ENCODE results near the gene STON2.
A peak's percentile ranks its signal among the peaks of the same experiment; 100 is the strongest.

The STON2 gene

DNA sequence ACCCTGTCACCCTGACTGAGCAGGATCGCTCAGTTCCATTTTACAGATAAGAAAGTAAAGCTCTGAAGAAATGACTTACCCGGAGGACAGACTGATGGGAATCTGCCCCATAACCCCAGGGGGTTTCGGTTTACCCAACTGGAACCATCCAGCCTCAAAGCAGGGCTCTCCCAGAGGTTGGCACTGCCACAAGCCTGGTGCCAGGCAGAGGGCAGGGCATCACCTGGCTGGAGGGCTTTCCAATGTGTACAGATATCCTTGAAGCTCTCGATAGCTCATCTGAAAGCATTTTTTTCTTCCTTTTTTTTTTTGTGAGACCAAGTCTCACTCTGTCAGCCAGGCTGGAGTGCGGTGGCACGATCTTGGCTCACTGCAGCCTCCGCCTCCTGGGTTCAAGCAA lies 33.2 kb downstream of the STON2 start:
- no peak overlapping the region for H3K4me3 Mint-ChIP-seq
- H3K36me3 Mint-ChIP-seq, result no peaks in the 10 kb centered on the region
- peak; percentile 11 for ATAC-seq
- no peaks in the 10 kb centered on the region for H3K9me3 Mint-ChIP-seq
- DNase-seq (ENCODE audit: low spot score in 2 of 2), result no peak
- no peaks in the 10 kb centered on the region for H3K4me1 Mint-ChIP-seq
- no peak overlapping the region for H3K27ac Mint-ChIP-seq

DNA sequence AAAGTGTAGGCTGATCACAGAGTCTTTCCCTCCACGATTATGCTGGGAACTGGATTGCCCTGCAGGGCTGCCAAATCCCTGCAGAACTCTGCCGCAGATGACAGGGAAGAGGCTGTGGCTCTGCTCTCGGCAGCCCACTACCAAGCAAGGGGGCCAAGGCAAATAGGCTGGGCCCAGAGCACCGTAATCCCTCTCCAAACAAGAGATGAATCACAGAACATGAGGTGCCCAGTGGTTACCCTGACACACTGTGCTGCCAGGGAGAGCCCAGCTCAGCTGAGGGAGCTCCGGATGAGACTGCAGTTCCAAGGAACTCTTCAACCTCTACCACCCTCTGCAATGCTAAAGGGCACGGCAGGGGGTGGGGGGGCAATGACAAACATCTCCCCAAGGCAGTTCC lies 33.9 kb downstream of the STON2 start:
- Mint-ChIP-seq H3K9me3 (no peaks in the 10 kb centered on the region), H3K36me3 (no peaks in the 10 kb centered on the region), H3K27ac (no peak overlapping the region), H3K4me1 (no peaks in the 10 kb centered on the region), H3K4me3 (no peak overlapping the region)
- ATAC-seq (peak; percentile 41), DNase-seq (ENCODE audit: low spot score in 2 of 2) (no peak)

DNA sequence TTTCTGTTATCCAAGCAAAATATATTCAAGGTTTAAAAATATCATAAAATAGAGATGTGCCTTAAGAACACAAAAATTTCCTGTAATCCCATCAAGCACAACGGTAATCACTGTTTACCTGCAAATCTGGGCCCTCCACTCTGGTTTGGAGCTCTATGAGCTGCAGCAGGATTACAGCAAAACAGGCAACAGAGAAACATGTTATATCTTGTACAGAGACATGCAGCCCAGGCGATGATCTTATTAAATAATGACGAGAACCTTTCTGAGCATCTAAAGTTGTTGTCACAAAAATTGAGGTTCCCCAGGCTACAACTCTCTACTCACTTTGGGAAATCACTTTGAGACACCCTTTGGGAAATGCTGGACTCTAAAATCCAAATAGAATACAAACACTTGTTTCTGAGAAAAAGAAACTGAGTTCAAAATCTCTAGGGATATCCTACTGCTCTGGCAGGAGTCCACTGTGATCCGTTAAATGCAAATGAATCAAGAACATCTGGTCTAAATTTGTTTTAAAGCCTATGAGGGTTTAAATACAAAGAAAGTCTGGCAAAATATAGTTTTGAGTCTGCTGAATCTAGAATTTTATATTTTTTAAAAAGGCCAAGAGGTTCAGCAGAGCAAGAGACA lies 36.3 kb downstream of the STON2 start:
- DNase-seq (ENCODE audit: low spot score in 2 of 2), result no peak

DNA sequence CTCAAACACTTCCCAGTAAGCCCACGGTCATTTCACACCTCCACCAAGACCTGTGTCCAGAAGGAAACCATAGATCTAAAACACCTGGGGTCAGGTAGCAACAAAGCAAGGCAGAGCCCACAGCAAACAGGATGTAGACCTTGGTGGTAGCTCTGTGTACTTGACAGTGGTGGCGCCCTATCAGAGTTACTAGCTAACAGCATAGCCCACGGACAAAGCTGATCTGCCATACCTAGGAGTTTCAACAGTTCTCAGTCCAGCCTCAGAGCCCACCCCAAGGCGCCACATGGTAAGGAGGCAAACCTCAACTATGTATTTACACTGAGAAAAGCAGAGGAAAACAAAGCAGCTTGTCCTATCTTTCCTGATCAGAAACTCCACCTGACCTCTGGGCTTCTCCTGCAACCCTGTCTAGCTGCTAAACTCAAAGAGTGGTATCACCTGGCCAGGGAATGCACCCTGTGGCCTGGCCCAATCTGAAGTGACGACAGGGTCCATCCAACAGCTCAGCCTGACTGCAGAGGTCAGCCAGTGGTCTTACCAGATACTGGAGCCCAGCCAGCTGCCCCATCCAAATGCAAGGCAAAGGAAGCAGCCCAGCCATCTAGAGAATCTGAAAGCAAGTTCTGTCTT lies 46.3 kb downstream of the STON2 start:
- DNase-seq (ENCODE audit: low spot score in 2 of 2) (no peak), ATAC-seq (no peak)
- no peak overlapping the region for H3K27ac Mint-ChIP-seq
- no peaks in the 10 kb centered on the region for H3K36me3 Mint-ChIP-seq
- H3K4me3 Mint-ChIP-seq, result no peak overlapping the region
- H3K9me3 Mint-ChIP-seq, result no peaks in the 10 kb centered on the region
- H3K4me1 Mint-ChIP-seq, result no peaks in the 10 kb centered on the region

More for the DNA sequence above, 36.3 kb downstream of the STON2 start:
- H3K4me1 Mint-ChIP-seq, result no peaks in the 10 kb centered on the region
- no peaks in the 10 kb centered on the region for H3K9me3 Mint-ChIP-seq
- H3K4me3 Mint-ChIP-seq, result no peak overlapping the region
- no peak overlapping the region for H3K27ac Mint-ChIP-seq
- no peak for ATAC-seq
- no peaks in the 10 kb centered on the region for H3K36me3 Mint-ChIP-seq

DNA sequence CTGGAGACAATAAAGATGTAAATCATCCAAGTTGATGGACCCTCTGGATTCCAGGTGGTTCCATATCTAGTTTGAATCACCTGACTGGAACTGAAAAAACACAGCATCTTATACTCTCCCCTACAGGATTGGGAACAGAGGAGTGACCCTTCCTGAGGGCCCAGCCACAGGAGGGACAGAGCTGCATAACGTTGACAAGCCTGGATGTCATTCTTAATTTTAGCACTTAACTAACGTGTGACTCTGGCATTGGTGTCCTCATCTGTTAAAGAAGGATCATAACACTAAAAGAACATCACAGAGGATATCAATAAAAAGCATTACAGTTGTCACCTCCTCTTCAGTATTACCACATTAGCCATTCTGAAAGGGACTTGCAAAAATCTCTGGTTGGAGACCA lies 47.7 kb downstream of the STON2 start:
- no peak for ATAC-seq

DNA sequence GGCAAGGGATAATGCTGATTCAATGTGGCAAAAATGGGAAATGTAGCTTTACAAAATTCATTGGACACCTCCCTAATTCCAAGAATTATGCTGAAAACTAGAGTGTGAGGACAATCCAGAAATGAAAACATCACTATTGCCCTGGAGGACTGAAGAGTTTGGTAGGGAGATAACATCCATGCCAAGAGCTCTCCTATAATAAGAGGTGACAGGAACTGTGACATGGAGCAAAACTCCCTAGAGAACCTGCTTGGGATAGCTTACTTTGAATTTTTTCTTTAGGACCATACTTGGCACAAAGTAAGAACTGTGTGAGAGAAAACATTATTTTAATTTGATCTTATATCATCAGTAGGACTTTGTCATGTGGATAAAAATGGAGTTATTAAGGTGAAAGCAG lies 48.9 kb downstream of the STON2 start:
- ATAC-seq, result no peak
- Mint-ChIP-seq H3K36me3 (no peaks in the 10 kb centered on the region), H3K4me1 (no peaks in the 10 kb centered on the region), H3K27ac (no peak overlapping the region), H3K9me3 (no peaks in the 10 kb centered on the region), H3K4me3 (no peak overlapping the region)
- no peak for DNase-seq (ENCODE audit: low spot score in 2 of 2)

More for the DNA sequence above, 47.7 kb downstream of the STON2 start:
- H3K4me1 Mint-ChIP-seq, result no peaks in the 10 kb centered on the region
- no peaks in the 10 kb centered on the region for H3K36me3 Mint-ChIP-seq
- H3K9me3 Mint-ChIP-seq, result no peaks in the 10 kb centered on the region
- no peak for DNase-seq (ENCODE audit: low spot score in 2 of 2)
- H3K4me3 Mint-ChIP-seq, result no peak overlapping the region
- H3K27ac Mint-ChIP-seq, result no peak overlapping the region

DNA sequence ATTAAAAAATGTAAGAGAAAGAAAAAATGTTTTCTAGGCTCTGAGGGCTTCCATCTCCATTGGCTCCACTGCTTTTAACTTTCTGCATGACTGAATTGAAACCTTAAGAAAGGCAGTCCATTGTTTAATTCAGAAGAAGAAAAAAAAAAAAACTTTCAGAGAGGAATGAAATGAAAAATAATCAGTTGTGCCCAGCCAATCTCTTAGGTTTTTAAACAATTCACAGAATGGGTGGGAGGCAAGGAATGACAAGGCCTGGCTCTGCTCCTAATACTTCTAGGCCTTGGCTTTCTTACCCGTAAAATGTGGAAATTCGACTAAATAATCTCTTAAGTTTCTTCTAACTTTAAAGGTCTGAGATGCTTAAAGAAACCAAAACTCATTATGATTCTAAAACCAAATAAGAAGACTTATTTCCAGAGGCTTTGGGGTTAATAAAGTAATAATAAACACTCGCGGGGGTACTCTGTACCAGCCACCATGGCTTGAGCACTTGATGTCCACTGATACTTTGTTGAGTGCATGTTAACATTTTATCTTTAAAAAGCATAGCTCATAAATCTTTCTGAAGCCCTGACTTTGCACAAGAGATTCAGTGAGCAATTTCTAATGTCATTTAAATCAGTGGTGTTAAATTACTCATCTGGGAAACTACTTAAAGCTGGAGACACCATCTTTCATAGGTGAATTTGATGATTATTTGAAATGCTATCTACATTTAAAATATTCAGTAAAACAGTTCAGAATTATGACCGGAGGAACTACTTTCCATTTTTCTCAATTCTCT lies 49.6 kb downstream of the STON2 start:
- no peaks in the 10 kb centered on the region for H3K36me3 Mint-ChIP-seq
- no peaks in the 10 kb centered on the region for H3K9me3 Mint-ChIP-seq
- H3K4me1 Mint-ChIP-seq, result no peaks in the 10 kb centered on the region
- no peak for DNase-seq (ENCODE audit: low spot score in 2 of 2)
- no peak for ATAC-seq
- H3K27ac Mint-ChIP-seq, result no peak overlapping the region
- H3K4me3 Mint-ChIP-seq, result no peak overlapping the region

DNA sequence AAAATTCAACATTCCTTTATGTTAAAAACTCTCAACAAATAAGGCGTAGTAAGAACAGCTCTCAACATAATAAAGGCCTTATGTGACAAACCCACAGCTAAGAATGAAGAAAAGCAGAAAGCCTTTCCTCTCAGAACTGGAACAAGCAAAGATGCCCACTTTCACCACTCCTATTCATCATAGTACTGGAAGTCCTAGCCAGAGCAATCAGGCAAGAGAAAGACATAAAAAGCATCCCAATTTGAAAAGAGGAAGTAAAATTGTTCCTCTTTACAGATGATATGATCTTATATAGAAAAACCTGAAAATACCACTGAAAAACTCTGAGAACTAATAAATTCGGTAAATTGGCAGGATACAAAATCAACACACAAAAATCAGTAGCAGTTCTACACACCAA lies 52.1 kb downstream of the STON2 start:
- no peaks in the 10 kb centered on the region for H3K9me3 Mint-ChIP-seq
- ATAC-seq, result no peak
- H3K36me3 Mint-ChIP-seq, result no peaks in the 10 kb centered on the region
- H3K27ac Mint-ChIP-seq, result no peak overlapping the region
- H3K4me1 Mint-ChIP-seq, result no peaks in the 10 kb centered on the region
- DNase-seq (ENCODE audit: low spot score in 2 of 2), result no peak
- no peak overlapping the region for H3K4me3 Mint-ChIP-seq

DNA sequence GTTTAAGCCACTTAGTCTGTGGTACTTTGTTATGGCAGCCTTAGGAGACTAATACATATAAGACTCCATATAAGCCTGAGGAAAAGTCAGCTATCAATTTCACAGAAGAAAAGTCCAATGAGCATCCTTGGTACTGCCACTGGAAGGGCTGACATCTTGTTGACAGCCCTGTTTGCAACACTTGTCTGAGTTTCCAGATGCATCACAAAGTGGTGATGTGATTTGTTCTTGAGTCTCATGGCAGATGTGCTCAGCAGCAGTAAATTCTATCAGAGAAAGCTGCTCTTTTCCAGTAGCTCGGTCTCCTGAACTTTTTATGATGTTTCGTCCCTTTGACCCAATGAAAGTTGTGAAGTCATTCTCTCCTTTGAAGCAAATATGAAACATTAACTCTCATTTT lies 54.3 kb downstream of the STON2 start:
- no peak for ATAC-seq
- no peaks in the 10 kb centered on the region for H3K4me1 Mint-ChIP-seq

DNA sequence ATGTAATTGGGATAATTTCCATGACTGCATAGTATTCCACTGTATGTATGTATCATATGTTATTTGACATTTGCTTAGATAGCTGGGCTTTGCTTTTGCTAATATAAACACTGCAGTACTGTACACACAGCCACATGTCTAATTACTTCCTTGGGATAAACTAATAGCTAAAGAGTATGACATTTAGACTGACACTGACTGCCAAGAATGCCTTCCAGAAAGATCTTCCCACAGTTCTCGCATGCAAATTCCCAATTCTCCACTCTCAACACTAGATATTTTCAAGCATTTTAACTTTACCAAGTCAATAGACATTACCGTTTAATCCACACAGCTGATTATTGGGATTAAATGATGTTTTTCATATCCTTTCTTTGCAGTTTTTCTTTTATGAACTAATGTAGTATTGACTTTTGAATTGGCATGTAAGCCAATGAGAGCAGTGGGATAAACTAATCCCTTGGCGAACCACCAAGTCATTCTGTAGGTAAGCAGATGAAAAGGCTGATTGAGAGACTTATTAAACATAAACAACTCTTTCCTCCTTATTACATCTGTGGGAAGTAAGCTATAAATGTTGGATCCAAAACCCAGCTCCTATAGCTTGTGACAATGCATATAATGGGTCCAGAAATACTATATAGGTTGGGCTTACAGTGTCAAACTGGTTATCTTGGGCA lies 55.5 kb downstream of the STON2 start:
- H3K4me3 Mint-ChIP-seq, result no peak overlapping the region
- no peaks in the 10 kb centered on the region for H3K9me3 Mint-ChIP-seq
- no peaks in the 10 kb centered on the region for H3K36me3 Mint-ChIP-seq
- no peak for DNase-seq (ENCODE audit: low spot score in 2 of 2)
- no peak for ATAC-seq
- no peaks in the 10 kb centered on the region for H3K4me1 Mint-ChIP-seq
- no peak overlapping the region for H3K27ac Mint-ChIP-seq

More for the DNA sequence above, 54.3 kb downstream of the STON2 start:
- no peak for DNase-seq (ENCODE audit: low spot score in 2 of 2)
- Mint-ChIP-seq H3K27ac (no peak overlapping the region), H3K36me3 (no peaks in the 10 kb centered on the region), H3K4me3 (no peak overlapping the region), H3K9me3 (no peaks in the 10 kb centered on the region)

DNA sequence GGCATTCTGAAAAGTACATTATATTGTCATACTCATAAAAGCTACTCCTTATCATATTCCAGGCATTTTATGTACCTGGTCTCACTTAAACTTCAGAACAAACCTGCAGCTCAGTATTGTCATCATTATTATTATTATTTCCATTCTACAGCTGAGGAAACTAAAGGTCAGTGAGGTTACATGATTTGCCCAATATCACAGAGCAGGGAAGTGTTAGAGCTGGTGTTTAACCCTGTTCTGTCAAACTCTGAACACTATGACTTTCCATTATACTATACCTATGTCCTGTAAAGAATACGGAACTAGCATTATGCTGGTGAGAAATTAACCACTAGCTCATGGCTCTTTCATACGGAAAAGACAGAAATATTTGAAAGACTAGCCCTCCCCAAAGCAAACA lies 56.4 kb downstream of the STON2 start:
- H3K36me3 Mint-ChIP-seq, result no peaks in the 10 kb centered on the region
- no peak overlapping the region for H3K4me3 Mint-ChIP-seq
- ATAC-seq (no peak), DNase-seq (ENCODE audit: low spot score in 2 of 2) (no peak)
- H3K4me1 Mint-ChIP-seq, result no peaks in the 10 kb centered on the region
- no peak overlapping the region for H3K27ac Mint-ChIP-seq
- H3K9me3 Mint-ChIP-seq, result no peaks in the 10 kb centered on the region

DNA sequence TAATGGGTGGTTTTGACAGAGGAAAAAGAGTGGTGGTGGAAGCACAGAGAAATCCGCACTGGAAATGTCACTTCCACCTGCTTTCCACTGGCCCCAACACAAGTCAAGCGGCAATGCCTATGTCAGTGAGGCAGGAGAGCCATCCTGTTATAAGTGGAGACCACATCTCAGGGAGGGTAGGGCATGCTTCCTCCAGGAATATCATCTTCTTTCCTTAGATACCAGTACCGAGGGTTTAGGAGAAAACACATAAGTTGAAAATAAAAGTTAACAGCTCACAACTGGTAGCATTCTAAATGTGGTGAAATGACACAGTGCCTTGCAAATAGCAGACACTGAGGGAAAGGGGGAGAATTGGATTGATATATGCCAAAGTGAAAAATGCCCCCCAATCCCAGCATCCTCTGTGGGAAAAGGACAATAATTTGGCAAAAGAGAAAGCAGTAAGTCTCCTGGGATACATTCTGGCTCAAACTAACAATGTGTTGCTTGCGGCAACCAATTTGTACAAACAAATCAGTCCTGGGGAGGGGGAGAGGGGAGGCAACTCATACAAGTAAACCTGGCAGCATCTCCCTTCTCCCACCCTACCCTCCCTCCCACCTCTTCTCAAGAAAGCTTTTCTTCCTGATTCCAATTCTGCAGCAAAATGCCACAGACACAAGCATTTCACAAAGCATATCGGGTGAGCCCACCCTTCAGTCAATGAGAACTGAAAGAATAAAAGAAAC lies 57.1 kb downstream of the STON2 start:
- ATAC-seq (no peak), DNase-seq (ENCODE audit: low spot score in 2 of 2) (no peak)
- H3K27ac Mint-ChIP-seq, result no peak overlapping the region
- H3K4me1 Mint-ChIP-seq, result no peaks in the 10 kb centered on the region
- H3K4me3 Mint-ChIP-seq, result no peak overlapping the region
- H3K9me3 Mint-ChIP-seq, result no peaks in the 10 kb centered on the region
- H3K36me3 Mint-ChIP-seq, result no peaks in the 10 kb centered on the region

DNA sequence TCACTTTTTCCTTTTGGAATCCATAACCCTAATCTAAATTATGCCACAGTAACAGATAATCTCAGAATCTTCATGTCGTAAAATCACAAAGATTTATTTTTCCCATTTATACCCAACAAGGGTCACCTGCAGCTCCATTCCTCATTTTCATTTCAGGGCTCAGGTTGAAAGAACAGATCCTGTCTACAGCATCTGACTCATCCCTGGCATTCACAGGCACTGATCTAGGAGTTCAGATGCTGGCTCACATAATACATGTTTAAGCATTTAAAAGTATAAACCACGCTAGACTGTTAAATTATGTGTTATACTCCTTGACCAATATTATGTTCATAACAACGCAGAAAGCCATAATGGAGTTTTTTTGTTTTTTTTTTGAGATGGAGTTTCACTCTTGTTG lies 58.3 kb downstream of the STON2 start:
- H3K27ac Mint-ChIP-seq, result no peak overlapping the region
- ATAC-seq, result no peak
- DNase-seq (ENCODE audit: low spot score in 2 of 2), result no peak
- no peaks in the 10 kb centered on the region for H3K4me1 Mint-ChIP-seq
- no peaks in the 10 kb centered on the region for H3K9me3 Mint-ChIP-seq
- no peak overlapping the region for H3K4me3 Mint-ChIP-seq
- H3K36me3 Mint-ChIP-seq, result no peaks in the 10 kb centered on the region

DNA sequence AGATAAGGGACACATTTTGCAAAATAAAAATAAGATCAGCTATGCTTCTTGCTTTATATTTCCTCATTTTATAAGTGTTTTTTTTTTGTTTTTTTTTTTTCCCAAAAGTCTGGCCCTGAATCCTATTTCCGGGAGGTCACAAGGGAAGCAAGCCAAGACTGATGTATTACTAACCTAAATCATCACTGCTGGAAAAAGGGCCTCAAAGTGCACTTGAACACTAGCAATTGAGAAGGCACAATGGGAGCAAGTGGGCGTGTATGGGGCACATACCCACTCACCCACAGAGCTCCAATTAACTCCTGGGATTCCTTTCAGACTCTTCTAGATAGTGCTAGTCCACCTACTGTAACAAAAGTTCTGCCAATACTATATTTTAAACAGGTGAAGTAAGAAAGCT lies 58.8 kb downstream of the STON2 start:
- no peaks in the 10 kb centered on the region for H3K4me1 Mint-ChIP-seq
- H3K36me3 Mint-ChIP-seq, result no peaks in the 10 kb centered on the region
- no peaks in the 10 kb centered on the region for H3K9me3 Mint-ChIP-seq
- ATAC-seq (no peak), DNase-seq (ENCODE audit: low spot score in 2 of 2) (no peak)
- no peak overlapping the region for H3K4me3 Mint-ChIP-seq
- H3K27ac Mint-ChIP-seq, result no peak overlapping the region

DNA sequence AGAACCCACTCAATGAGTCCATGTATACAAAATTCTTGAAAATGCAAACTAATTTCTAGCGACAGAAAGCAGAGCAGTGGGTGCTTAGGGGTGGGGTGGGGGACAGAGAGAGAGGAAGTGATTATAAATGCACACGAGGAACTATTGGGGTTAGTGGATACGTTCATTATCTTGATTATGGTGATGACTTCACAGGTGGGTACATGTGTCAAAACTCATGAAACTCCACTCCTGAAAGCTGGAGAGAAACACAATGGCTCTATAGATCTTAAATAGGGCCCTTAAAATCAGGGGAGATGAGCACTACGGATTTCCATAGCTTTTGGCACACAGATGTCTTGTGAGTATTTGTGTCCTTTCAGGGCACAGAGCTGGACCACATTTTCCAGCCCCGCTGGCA lies 59.9 kb downstream of the STON2 start:
- Mint-ChIP-seq H3K4me3 (no peak overlapping the region), H3K36me3 (no peaks in the 10 kb centered on the region), H3K27ac (no peak overlapping the region), H3K4me1 (no peaks in the 10 kb centered on the region), H3K9me3 (no peaks in the 10 kb centered on the region)
- no peak for DNase-seq (ENCODE audit: low spot score in 2 of 2)
- ATAC-seq, result no peak
